Measurements from ENCODE around the gene MRPL19.

The MRPL19 gene

GRCh38 chr2:75603477-75603876 is 43.1 kb upstream of the MRPL19 start:
- no peak for DNase-seq (ENCODE audit: low spot score)
- TF ChIP-seq, protein P1, sequence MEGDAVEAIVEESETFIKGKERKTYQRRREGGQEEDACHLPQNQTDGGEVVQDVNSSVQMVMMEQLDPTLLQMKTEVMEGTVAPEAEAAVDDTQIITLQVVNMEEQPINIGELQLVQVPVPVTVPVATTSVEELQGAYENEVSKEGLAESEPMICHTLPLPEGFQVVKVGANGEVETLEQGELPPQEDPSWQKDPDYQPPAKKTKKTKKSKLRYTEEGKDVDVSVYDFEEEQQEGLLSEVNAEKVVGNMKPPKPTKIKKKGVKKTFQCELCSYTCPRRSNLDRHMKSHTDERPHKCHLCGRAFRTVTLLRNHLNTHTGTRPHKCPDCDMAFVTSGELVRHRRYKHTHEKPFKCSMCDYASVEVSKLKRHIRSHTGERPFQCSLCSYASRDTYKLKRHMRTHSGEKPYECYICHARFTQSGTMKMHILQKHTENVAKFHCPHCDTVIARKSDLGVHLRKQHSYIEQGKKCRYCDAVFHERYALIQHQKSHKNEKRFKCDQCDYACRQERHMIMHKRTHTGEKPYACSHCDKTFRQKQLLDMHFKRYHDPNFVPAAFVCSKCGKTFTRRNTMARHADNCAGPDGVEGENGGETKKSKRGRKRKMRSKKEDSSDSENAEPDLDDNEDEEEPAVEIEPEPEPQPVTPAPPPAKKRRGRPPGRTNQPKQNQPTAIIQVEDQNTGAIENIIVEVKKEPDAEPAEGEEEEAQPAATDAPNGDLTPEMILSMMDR (IDR thresholded peaks at IDR 0.05; ENCODE audit: borderline replicate concordance, control extremely low read depth, extremely low read depth, insufficient read depth, missing control alignments), result no peak
- in situ Hi-C loops (cut with MboI; ENCODE audit: low sequenced_read_pairs, unreplicated experiment), result loop anchor here (10.0 to 25.0 kb wide), 2 partner anchors 139 to 691 kb away; no protein-coding TSS in a partner anchor

DNA sequence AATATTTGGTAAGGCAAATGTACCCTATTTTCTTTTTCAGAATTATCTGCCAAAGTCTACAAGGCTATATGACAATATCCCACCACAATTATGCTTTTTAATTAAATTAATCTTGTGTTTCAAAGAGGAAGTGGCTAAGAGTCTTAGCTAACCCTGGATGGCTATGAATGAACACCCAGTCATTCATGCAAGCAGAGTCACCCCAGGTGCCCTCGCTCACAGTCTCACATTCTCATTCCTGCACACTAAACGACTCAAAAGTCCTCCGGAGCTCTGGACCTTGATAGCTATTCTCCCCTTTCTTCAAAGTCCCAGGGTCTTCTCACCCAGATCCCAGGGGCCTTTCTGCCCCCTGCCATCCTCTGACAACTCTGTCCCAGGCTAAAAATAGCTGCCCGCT is 42.1 kb upstream of the MRPL19 start:
- in situ Hi-C loops (cut with MboI; ENCODE audit: low sequenced_read_pairs, unreplicated experiment), result loop anchor here (10.0 to 25.0 kb wide), 2 partner anchors 140 to 692 kb away; no protein-coding TSS in a partner anchor
- no peak for DNase-seq (ENCODE audit: low spot score)
- TF ChIP-seq, protein P1 (IDR thresholded peaks at IDR 0.05; ENCODE audit: borderline replicate concordance, control extremely low read depth, extremely low read depth, insufficient read depth, missing control alignments), result no peak

- TF ChIP-seq, protein P1 (IDR thresholded peaks at IDR 0.05; ENCODE audit: borderline replicate concordance, control extremely low read depth, extremely low read depth, insufficient read depth, missing control alignments), result no peak
- no peak for DNase-seq (ENCODE audit: low spot score)
- in situ Hi-C loops (cut with MboI; ENCODE audit: low sequenced_read_pairs, unreplicated experiment), result loop anchor here (10.0 to 25.0 kb wide), 2 partner anchors 141 to 694 kb away; no protein-coding TSS in a partner anchor
These were observed 40.6 kb upstream of the MRPL19 start for GRCh38 chr2:75605770-75606529.

DNA sequence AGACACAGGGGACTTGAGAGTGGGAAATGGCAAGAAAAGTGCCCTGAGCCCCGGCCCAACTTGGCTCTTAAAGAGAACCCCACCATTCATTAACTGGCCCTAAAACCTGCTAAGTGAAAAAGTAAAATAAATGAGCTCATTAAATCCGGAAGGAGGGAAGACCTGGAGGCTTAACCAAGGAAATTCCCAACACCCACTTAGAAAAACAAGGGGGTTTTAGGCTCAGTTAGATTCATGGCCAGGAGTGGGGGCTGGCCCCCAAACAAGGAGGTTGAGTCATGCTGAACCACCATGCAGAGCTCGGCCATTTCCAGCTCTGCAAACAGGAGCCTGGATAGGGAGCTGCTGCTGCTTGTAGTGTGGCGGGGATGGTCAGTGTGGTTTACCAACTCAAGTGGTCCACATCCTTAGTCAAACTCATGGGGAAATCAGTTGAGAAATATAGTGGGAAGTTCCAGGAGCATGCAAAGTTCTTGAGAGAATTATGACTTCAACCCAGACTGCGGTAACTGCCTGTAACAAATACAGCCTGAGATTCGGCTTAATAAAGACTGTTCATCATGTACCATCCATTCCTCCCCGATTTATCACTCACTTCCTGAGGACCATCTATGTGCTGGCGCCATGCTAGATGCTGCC is 39.7 kb upstream of the MRPL19 start:
- no peak for DNase-seq (ENCODE audit: low spot score)
- TF ChIP-seq, protein P1 (IDR thresholded peaks at IDR 0.05; ENCODE audit: borderline replicate concordance, control extremely low read depth, extremely low read depth, insufficient read depth, missing control alignments), result no peak
- in situ Hi-C loops (cut with MboI; ENCODE audit: low sequenced_read_pairs, unreplicated experiment), result loop anchor here (10.0 to 25.0 kb wide), 2 partner anchors 142 to 695 kb away; no protein-coding TSS in a partner anchor

DNA sequence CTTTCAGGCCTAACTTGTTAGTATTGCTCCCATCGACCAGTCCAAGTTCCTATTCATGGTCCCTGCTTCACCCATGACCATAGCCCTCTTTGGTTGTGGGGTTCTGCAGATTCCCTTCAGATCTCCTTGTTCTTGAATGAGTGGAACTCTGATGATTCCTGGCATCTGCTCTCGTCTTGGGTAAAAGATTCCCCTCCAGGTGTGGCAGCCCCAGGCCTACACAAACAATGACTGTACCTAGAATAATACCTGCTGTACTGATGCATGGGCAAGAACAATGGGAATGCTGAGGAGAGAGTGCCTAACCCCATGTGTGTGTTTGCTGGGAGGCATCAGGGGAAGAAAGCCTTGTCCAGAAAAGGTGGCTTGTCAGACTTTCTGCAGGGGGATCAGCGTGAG is 39.2 kb upstream of the MRPL19 start:
- in situ Hi-C loops (cut with MboI; ENCODE audit: low sequenced_read_pairs, unreplicated experiment), result loop anchor here (10.0 to 25.0 kb wide), 2 partner anchors 143 to 695 kb away; no protein-coding TSS in a partner anchor
- no peak for DNase-seq (ENCODE audit: low spot score)

More for the DNA sequence above, 39.2 kb upstream of the MRPL19 start:
- TF ChIP-seq, protein P1 (IDR thresholded peaks at IDR 0.05; ENCODE audit: borderline replicate concordance, control extremely low read depth, extremely low read depth, insufficient read depth, missing control alignments), result no peak
